ENCODE measurements around the gene WDR3.

Gene WDR3

GRCh38 chr1:117981455-117982192 is 52.1 kb downstream of the WDR3 start:
- Histone ChIP-seq H3K9me2 (ENCODE audit: low read depth, low read length) (no peaks in the 10 kb centered on the region), H3F3A (ENCODE audit: insufficient read depth, low read length) (no peaks in the 10 kb centered on the region), H3K36me3 (ENCODE audit: insufficient read depth, low read length) (no peaks in the 10 kb centered on the region), H3K27me3 (ENCODE audit: insufficient read depth, low read length) (peaks cover 12% of the 10 kb centered on the region; the same call in 1 of the 2 replicates), H3K4me2 (ENCODE audit: low read length) (no peak overlapping the region), H3K4me1 (ENCODE audit: insufficient read depth, low read length, severe bottlenecking) (no peaks in the 10 kb centered on the region), H3K9ac (ENCODE audit: low read length) (no peak overlapping the region), H3K9me3 (ENCODE audit: low read length) (no peaks in the 10 kb centered on the region), H4K20me1 (ENCODE audit: insufficient read depth, low read length) (no peaks in the 10 kb centered on the region), H3K27ac (ENCODE audit: low read depth, low read length, poor library complexity, severe bottlenecking) (no peak overlapping the region), H3K4me3 (ENCODE audit: low read depth, low read length, poor library complexity, severe bottlenecking) (no peak overlapping the region), H3K79me2 (ENCODE audit: insufficient read depth, low read length) (no peaks in the 10 kb centered on the region), H2AFZ (ENCODE audit: low read length) (no peak overlapping the region)
- TF ChIP-seq EZH2 (IDR thresholded peaks at IDR 0.05; ENCODE audit: borderline replicate concordance, low read length) = no peak
- no peak for TF ChIP-seq CTCF (IDR thresholded peaks at IDR 0.05; ENCODE audit: low read length)

- H3F3A ChIP-seq (ENCODE audit: insufficient read depth, low read length) = no peaks in the 10 kb centered on the region
- TF ChIP-seq EZH2 (IDR thresholded peaks at IDR 0.05; ENCODE audit: borderline replicate concordance, low read length) (no peak), CTCF (IDR thresholded peaks at IDR 0.05; ENCODE audit: low read length) (no peak)
- no peaks in the 10 kb centered on the region for H3K4me1 ChIP-seq (ENCODE audit: insufficient read depth, low read length, severe bottlenecking)
- H3K4me2 ChIP-seq (ENCODE audit: low read length) = no peak overlapping the region
- no peaks in the 10 kb centered on the region for H4K20me1 ChIP-seq (ENCODE audit: insufficient read depth, low read length)
- H3K4me3 ChIP-seq (ENCODE audit: low read depth, low read length, poor library complexity, severe bottlenecking) = no peak overlapping the region
- no peak overlapping the region for H3K27ac ChIP-seq (ENCODE audit: low read depth, low read length, poor library complexity, severe bottlenecking)
- H3K9me2 ChIP-seq (ENCODE audit: low read depth, low read length) = no peaks in the 10 kb centered on the region
- no peaks in the 10 kb centered on the region for H3K9me3 ChIP-seq (ENCODE audit: low read length)
- H3K79me2 ChIP-seq (ENCODE audit: insufficient read depth, low read length) = no peaks in the 10 kb centered on the region
- peaks cover 12% of the 10 kb centered on the region; the same call in 1 of the 2 replicates for H3K27me3 ChIP-seq (ENCODE audit: insufficient read depth, low read length)
- no peak overlapping the region for H3K9ac ChIP-seq (ENCODE audit: low read length)
- H3K36me3 ChIP-seq (ENCODE audit: insufficient read depth, low read length) = no peaks in the 10 kb centered on the region
- H2AFZ ChIP-seq (ENCODE audit: low read length) = no peak overlapping the region
Measured at GRCh38 chr1:117985239-117985638, 55.7 kb downstream of the WDR3 start.

GRCh38 chr1:117985973-117986372 is 56.4 kb downstream of the WDR3 start:
- no peak overlapping the region for H2AFZ ChIP-seq (ENCODE audit: low read length)
- no peaks in the 10 kb centered on the region for H3F3A ChIP-seq (ENCODE audit: insufficient read depth, low read length)
- no peaks in the 10 kb centered on the region for H3K9me3 ChIP-seq (ENCODE audit: low read length)
- no peaks in the 10 kb centered on the region for H3K36me3 ChIP-seq (ENCODE audit: insufficient read depth, low read length)
- H3K79me2 ChIP-seq (ENCODE audit: insufficient read depth, low read length) = no peaks in the 10 kb centered on the region
- H3K9me2 ChIP-seq (ENCODE audit: low read depth, low read length) = no peaks in the 10 kb centered on the region
- H3K9ac ChIP-seq (ENCODE audit: low read length) = no peak overlapping the region
- H3K27ac ChIP-seq (ENCODE audit: low read depth, low read length, poor library complexity, severe bottlenecking) = no peak overlapping the region
- TF ChIP-seq CTCF (IDR thresholded peaks at IDR 0.05; ENCODE audit: low read length) (no peak), EZH2 (IDR thresholded peaks at IDR 0.05; ENCODE audit: borderline replicate concordance, low read length) (no peak)
- H4K20me1 ChIP-seq (ENCODE audit: insufficient read depth, low read length) = no peaks in the 10 kb centered on the region
- H3K4me1 ChIP-seq (ENCODE audit: insufficient read depth, low read length, severe bottlenecking) = no peaks in the 10 kb centered on the region
- peaks cover 12% of the 10 kb centered on the region; the same call in 1 of the 2 replicates for H3K27me3 ChIP-seq (ENCODE audit: insufficient read depth, low read length)
- H3K4me3 ChIP-seq (ENCODE audit: low read depth, low read length, poor library complexity, severe bottlenecking) = no peak overlapping the region
- H3K4me2 ChIP-seq (ENCODE audit: low read length) = no peak overlapping the region

Measured in OCI-LY1 (cell line).